H1 (cell line): Measurements from ENCODE around the gene ICA1. TPM values are rescaled to one million over a fixed set of nuclear protein-coding genes. Genes with fewer than 3 reads are reported as not detected.

Experiments used
- CTCF ChIA-PET: fragments of 300-600 bp; sonication (Branson Sonifier 250); formaldehyde crosslinking; loops from one replicate; lab custom pipeline; 2021; ENCODE audit not compliant: partially characterized antibody; lab: Charles Lee
- POLR2A ChIA-PET: fragments of 300-600 bp; sonication (Branson Sonifier 250); formaldehyde crosslinking; loops from one replicate; lab custom pipeline; 2021; ENCODE audit warnings: inconsistent platforms; ENCODE audit not compliant: partially characterized antibody; lab: Charles Lee
- DNase-seq, 2 experiments: peaks; one replicate each; pipeline versions ENCODE4 v3.0.0 to v3.0.0-alpha.2; 2010 to 2022; ENCODE audit warnings: low spot score in 2 of 2, low read depth in 1 of 2, mixed read lengths in 1 of 2
- FAIRE-seq: peaks from 2 replicates; lab custom pipeline; 2011; peaks lifted over from hg19 to GRCh38; lab: Jason Lieb, UNC
- H2AFZ ChIP-seq: 2 replicates; pipeline ENCODE4 v1.8.1; 2012; ENCODE audit warnings: low read length, inconsistent platforms
- H2AK5ac ChIP-seq: 2 replicates; pipeline ENCODE4 v1.6.1; 2013; ENCODE audit warnings: low read depth, low read length
- H2BK120ac ChIP-seq: replicated peaks from 2 replicates; pipeline ENCODE3; 2013; ENCODE audit warnings: low read depth, low read length, inconsistent platforms
- H2BK12ac ChIP-seq: 2 replicates; pipeline ENCODE4 v1.6.1; 2013; ENCODE audit warnings: low read depth, low read length
- H2BK15ac ChIP-seq: 2 replicates; pipeline ENCODE4 v1.6.1; 2013; ENCODE audit warnings: low read length
- H2BK20ac ChIP-seq: 2 replicates; pipeline ENCODE4 v1.6.1; 2013; ENCODE audit warnings: low read length
- H2BK5ac ChIP-seq: 2 replicates; pipeline ENCODE4 v1.6.1; 2013; ENCODE audit warnings: low read depth, low read length
- H3K14ac ChIP-seq: 2 replicates; pipeline ENCODE4 v1.6.1; 2013; ENCODE audit warnings: inconsistent platforms; ENCODE audit not compliant: insufficient read length
- H3K18ac ChIP-seq: 2 replicates; pipeline ENCODE4 v1.6.1; 2013; ENCODE audit warnings: low read length; ENCODE audit errors: extremely low read depth
- H3K23ac ChIP-seq: 2 replicates; pipeline ENCODE4 v1.6.1; 2013; ENCODE audit warnings: inconsistent platforms; ENCODE audit not compliant: insufficient read length
- H3K23me2 ChIP-seq: 2 replicates; pipeline ENCODE4 v1.6.1; 2013; ENCODE audit warnings: low read depth, low read length
- H3K27ac ChIP-seq: 2 replicates; pipeline ENCODE4 v1.6.1; 2011; ENCODE audit warnings: low read depth, low read length, inconsistent platforms
- H3K27me3 ChIP-seq, 4 experiments: replicated peaks in 1 of 4; 1 replicate in 1 of 4; 2 replicates in 3 of 4; pipeline versions ENCODE4 v1.6.1 to v1.8.1; 2011 to 2013; ENCODE audit warnings: low read length in 3 of 4, mild to moderate bottlenecking in 3 of 4, inconsistent platforms in 2 of 4, mixed read lengths in 2 of 4, moderate library complexity in 1 of 4; ENCODE audit not compliant: control insufficient read depth in 3 of 4, insufficient read depth in 3 of 4; ENCODE audit errors: extremely low read depth in 1 of 4
- H3K36me3 ChIP-seq, 4 experiments: 2 replicates each; pipeline versions ENCODE4 v1.6.1 to v1.8.1; 2011 to 2013; ENCODE audit warnings: mild to moderate bottlenecking in 4 of 4, low read length in 3 of 4, moderate library complexity in 2 of 4, control low read depth in 1 of 4, inconsistent platforms in 1 of 4; ENCODE audit not compliant: insufficient read depth in 4 of 4, control insufficient read depth in 2 of 4
- H3K4ac ChIP-seq: replicated peaks from 2 replicates; pipeline ENCODE3; 2013; ENCODE audit warnings: low read length, low read depth, mixed read lengths, inconsistent platforms; ENCODE audit not compliant: insufficient read length
- H3K4me1 ChIP-seq, 4 experiments: replicated peaks in 1 of 4; 1 replicate in 1 of 4; 2 replicates in 3 of 4; pipeline versions ENCODE4 v1.6.1 to v1.8.1; 2011 to 2013; ENCODE audit warnings: low read length in 3 of 4, inconsistent platforms in 2 of 4, mixed read lengths in 1 of 4; ENCODE audit not compliant: insufficient read depth in 4 of 4, control insufficient read depth in 3 of 4
- H3K4me2 ChIP-seq, 2 experiments: 2 replicates each; pipeline versions ENCODE4 v1.6.1 to v1.8.1; 2011 to 2013; ENCODE audit warnings: low read depth in 2 of 2, low read length in 2 of 2, control low read depth in 1 of 2, inconsistent platforms in 1 of 2, mild to moderate bottlenecking in 1 of 2; ENCODE audit not compliant: insufficient read depth in 1 of 2
- H3K4me3 ChIP-seq, 4 experiments: fragments of 200-600, 300-600 bp in 1 of 4; sonication (generic), shearing (Covaris generic), sonication (Bioruptor Twin) in 1 of 4; 2 replicates each; pipeline versions ENCODE4 v1.5.1 to v1.8.1; 2011 to 2016; ENCODE audit warnings: low read length in 4 of 4, low read depth in 3 of 4, control low read depth in 2 of 4, inconsistent platforms in 2 of 4, mild to moderate bottlenecking in 2 of 4, mixed read lengths in 1 of 4, moderate library complexity in 1 of 4; ENCODE audit not compliant: insufficient read depth in 2 of 4; ENCODE audit errors: extremely low read depth in 1 of 4
- H3K56ac ChIP-seq: replicated peaks from 2 replicates; pipeline ENCODE3; 2013; ENCODE audit warnings: low read depth, mild to moderate bottlenecking, mixed read lengths, low read length, inconsistent platforms; ENCODE audit not compliant: insufficient read length
- H3K79me1 ChIP-seq: 2 replicates; pipeline ENCODE4 v1.6.1; 2013; ENCODE audit warnings: low read depth, low read length, control low read depth
- H3K79me2 ChIP-seq, 2 experiments: 2 replicates each; pipeline versions ENCODE4 v1.6.1 to v1.8.1; 2012 to 2013; ENCODE audit warnings: low read length in 2 of 2, mild to moderate bottlenecking in 2 of 2, inconsistent platforms in 1 of 2; ENCODE audit not compliant: insufficient read depth in 2 of 2, control insufficient read depth in 1 of 2
- H3K9ac ChIP-seq, 4 experiments: replicated peaks in 1 of 4; 1 replicate in 1 of 4; 2 replicates in 3 of 4; pipeline versions ENCODE4 v1.6.1 to v1.8.1; 2011 to 2013; ENCODE audit warnings: low read depth in 3 of 4, low read length in 3 of 4, control low read depth in 2 of 4, mild to moderate bottlenecking in 2 of 4, moderate library complexity in 2 of 4, inconsistent platforms in 1 of 4; ENCODE audit errors: extremely low read depth in 1 of 4
- H3K9me3 ChIP-seq, 2 experiments: 2 replicates each; pipeline versions ENCODE4 v1.6.1 to v1.8.1; 2012 to 2013; ENCODE audit warnings: mild to moderate bottlenecking in 2 of 2, moderate library complexity in 2 of 2, control low read depth in 1 of 2, inconsistent platforms in 1 of 2, low read depth in 1 of 2, low read length in 1 of 2, mixed read lengths in 1 of 2; ENCODE audit not compliant: insufficient read depth in 2 of 2
- H4K20me1 ChIP-seq, 2 experiments: replicated peaks in 1 of 2; 2 replicates each; pipeline versions ENCODE3 to v1.8.1; 2011 to 2013; ENCODE audit warnings: inconsistent platforms in 2 of 2, low read length in 2 of 2, mild to moderate bottlenecking in 1 of 2; ENCODE audit not compliant: insufficient read depth in 2 of 2, control insufficient read depth in 1 of 2
- H4K5ac ChIP-seq: 2 replicates; pipeline ENCODE4 v1.6.1; 2013; ENCODE audit warnings: low read length, low read depth, mixed read lengths, inconsistent platforms; ENCODE audit not compliant: insufficient read length
- H4K8ac ChIP-seq: 2 replicates; pipeline ENCODE4 v1.8.0; 2013; ENCODE audit warnings: mild to moderate bottlenecking, moderate library complexity, low read length, inconsistent platforms; ENCODE audit not compliant: insufficient read depth; ENCODE audit errors: extremely low read depth
- H4K91ac ChIP-seq: replicated peaks from 2 replicates; pipeline ENCODE3; 2013; ENCODE audit warnings: low read length, mixed read lengths, inconsistent platforms; ENCODE audit not compliant: insufficient read length
- ATF2 ChIP-seq: IDR thresholded peaks from 2 replicates; pipeline ENCODE4 v1.6.1; 2012; ENCODE audit warnings: low read length, inconsistent platforms
- GTF2F1 ChIP-seq: IDR thresholded peaks from 2 replicates; pipeline ENCODE4 v1.6.1; 2012; ENCODE audit warnings: low read depth, low read length, improper control_type of control experiment, borderline replicate concordance
- KDM4A ChIP-seq: IDR thresholded peaks from one replicate; pipeline ENCODE4 v1.7.1; 2012; ENCODE audit warnings: low read depth, mild to moderate bottlenecking, moderate library complexity, low read length, inconsistent platforms; ENCODE audit not compliant: severe bottlenecking
- SP1 ChIP-seq: IDR thresholded peaks from 2 replicates; pipeline ENCODE4 v1.6.1; 2011; ENCODE audit warnings: low read depth, low read length
- WGBS, 2 experiments: shearing (Covaris generic) in 1 of 2; methylation state at CpG; one replicate each; pipeline versions ENCODE4 v1.1.6 to v1.1.7; 2013 to 2015; ENCODE audit warnings: low lambda C conversion rate in 2 of 2, mixed read lengths in 2 of 2, inconsistent platforms in 1 of 2, low coverage in 1 of 2, missing lambda C conversion rate in 1 of 2; ENCODE audit not compliant: insufficient replicate concordance in 2 of 2, insufficient coverage in 1 of 2, insufficient read length in 1 of 2; ENCODE audit errors: extremely low coverage in 1 of 2, missing lambda C conversion rate in 1 of 2; 5-methylcytosine and 5-hydroxymethylcytosine counted together
- polyA plus RNA-seq, 7 experiments: library from polyadenylated mRNA; depleted of rRNA in 3 of 7; stranded (reverse) in 5 of 7; unstranded in 2 of 7; fragments of >200 nt in 5 of 7; fragments of 200-250 nt in 2 of 7; gene quantifications; 1 replicate in 5 of 7; 2 replicates in 1 of 7; 4 replicates in 1 of 7; pipeline versions ENCODE4 v1.2.1 to v1.2.3, GENCODE V29; 2011 to 2013; ENCODE audit warnings: missing spikeins in 2 of 7, mixed read lengths in 2 of 7
- total RNA-seq: library from RNA; stranded (reverse); fragmentation: NEBNext Ultra II Directional; extraction: Animal tissue kit (Norgen Biotek cat#: 25700); gene quantifications from 2 replicates; pipeline ENCODE4 v1.2.1, GENCODE V29; 2021

ICA1 gene
- total and polyA plus RNA-seq, 2 of the 8 experiments (the other 6 are each of a cell fraction or from before 2014, with no cell fraction given): 14.9 to 37.1 TPM

DNA sequence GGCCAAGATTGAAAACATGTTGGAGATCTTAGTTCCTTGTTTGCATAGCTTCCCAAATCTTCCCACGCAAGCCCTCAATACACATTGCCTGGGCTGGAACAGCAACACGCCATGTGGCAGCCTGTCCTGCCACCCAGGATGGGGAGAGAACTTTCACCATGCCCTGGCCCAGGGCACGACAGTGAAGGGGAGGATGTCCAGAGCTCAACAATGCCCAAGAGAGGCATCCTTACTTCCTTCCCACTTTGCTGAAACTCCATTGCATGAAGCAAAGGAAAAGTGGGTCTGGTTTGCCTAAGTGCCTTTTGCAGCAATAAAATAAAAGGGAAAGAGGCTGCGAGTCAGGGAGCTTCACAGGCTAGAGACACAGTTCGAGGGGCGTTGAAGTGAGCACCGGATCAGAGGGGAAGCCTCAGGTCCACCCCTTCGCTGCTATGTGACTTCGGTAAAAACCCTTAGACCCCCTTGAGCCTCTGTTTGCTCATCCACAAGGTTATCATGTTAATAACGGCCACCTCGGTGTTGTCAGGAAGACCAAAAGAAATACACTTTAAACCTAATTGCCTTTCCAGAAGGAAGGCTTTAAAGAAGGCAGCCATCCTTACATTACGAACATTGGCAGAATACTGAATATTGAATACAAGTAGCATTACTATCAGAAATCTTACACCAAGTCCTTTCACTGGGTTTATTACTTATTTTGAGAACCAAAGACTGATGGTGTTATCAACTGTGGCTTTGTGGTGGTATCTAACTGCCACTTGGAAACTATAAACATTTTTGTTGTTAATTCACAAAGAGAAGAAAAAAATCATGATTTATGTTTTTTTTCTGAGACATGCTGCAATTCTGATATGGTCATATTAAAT is 133.3 kb downstream of the ICA1 start:
- FAIRE-seq (no peak), DNase-seq (no peak)
- 92% methylated on average over 12 of the region's 12 CpGs; no CpG with 5 or more reads in 1 of the 2 experiments for WGBS, 2 experiments
- Histone ChIP-seq H3K4ac (no peak overlapping the region), H3K14ac (no peak overlapping the region), H2BK15ac (no peak overlapping the region), H3K23me2 (no peaks in the 10 kb centered on the region; the same call in 1 of the 2 replicates), H3K4me3 (no peak overlapping the region), H2AK5ac (no peak overlapping the region), H3K23ac (no peak overlapping the region), H3K79me1 (no peaks in the 10 kb centered on the region), H3K27me3 (no peaks in the 10 kb centered on the region), H4K5ac (no peak overlapping the region), H4K8ac (no peak overlapping the region), H3K27ac (no peak overlapping the region), H4K91ac (no peak overlapping the region), H2AFZ (no peak overlapping the region), H3K9ac (no peak overlapping the region), H2BK5ac (no peak overlapping the region; the same call in 1 of the 2 replicates), H3K79me2 (no peaks in the 10 kb centered on the region), H2BK12ac (no peak overlapping the region), H3K36me3 (no peaks in the 10 kb centered on the region; a peak in 1 of 8 replicates), H4K20me1 (no peaks in the 10 kb centered on the region), H2BK20ac (no peak overlapping the region), H3K9me3 (no peaks in the 10 kb centered on the region), H3K4me2 (no peak overlapping the region), H3K56ac (no peak overlapping the region), H3K18ac (no peak overlapping the region; the same call in 1 of the 2 replicates), H3K4me1 (no peaks in the 10 kb centered on the region; a peak in 1 of 7 replicates), H2BK120ac (no peak overlapping the region)
- ChIA-PET POLR2A (no interaction called here), CTCF (no interaction called here)
- TF ChIP-seq ATF2 (no peak), SP1 (no peak), GTF2F1 (no peak), KDM4A (no peak)
